ENCODE data around the gene MCTP1.

DNA sequence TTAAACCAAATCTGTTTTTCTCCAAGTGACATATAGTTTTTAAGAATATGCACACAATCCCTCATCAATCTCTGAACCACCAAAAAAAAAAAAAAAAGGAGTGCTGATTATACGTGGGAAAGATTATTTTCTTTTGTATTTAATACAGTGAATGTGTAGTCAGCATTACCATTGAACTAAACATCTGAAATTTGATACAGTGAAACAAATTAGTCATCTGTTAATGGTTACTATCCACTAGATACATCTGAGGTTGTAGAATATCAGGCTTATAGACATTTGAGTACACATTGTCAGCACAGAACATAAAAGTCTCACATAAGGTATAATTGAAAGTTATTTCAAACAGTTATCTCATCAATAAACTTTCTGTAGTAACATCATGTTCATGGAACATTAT lies 579.5 kb downstream of the MCTP1 start:
- TF ChIP-seq POLR2AphosphoS5 (IDR thresholded peaks at IDR 0.05; ENCODE audit: borderline replicate concordance, low read depth, low read length) (no peak), EZH2 (IDR thresholded peaks at IDR 0.05) (no peak)
